Cardiac muscle cell (in vitro differentiated cells and primary cell): ENCODE data around the gene CBX6. TPM values are rescaled to one million over a fixed set of nuclear protein-coding genes. Genes with fewer than 3 reads are reported as not detected.
"Not testable (repeated sequence)": the region's sequence is repeated elsewhere in the genome, so short reads cannot be mapped to it uniquely, and the experiment has no call there.

Experiments used
- DNase-seq, 2 donors: peaks; one replicate each; pipeline versions ENCODE4 v3.0.0 to v3.0.0-alpha.2; 2010 to 2017; ENCODE audit warnings: low read depth in 1 of 2, low spot score in 1 of 2
- H3K27ac ChIP-seq: fragments of 200-600 bp; sonication (generic); 2 replicates; pipeline ENCODE4 v1.5.1; 2016
- H3K27me3 ChIP-seq: fragments of 200-600 bp; sonication (generic); 2 replicates; pipeline ENCODE4 v1.6.0; 2016; ENCODE audit warnings: control low read depth
- H3K36me3 ChIP-seq: fragments of 200-600 bp; sonication (generic); 2 replicates; pipeline ENCODE4 v1.5.1; 2016; ENCODE audit warnings: control low read depth
- H3K4me1 ChIP-seq: fragments of 200-600 bp; sonication (generic); 2 replicates; pipeline ENCODE4 v1.8.1; 2017; ENCODE audit warnings: low read depth, mild to moderate bottlenecking, mixed run types
- H3K4me3 ChIP-seq: fragments of 200-600 bp; sonication (generic); 2 replicates; pipeline ENCODE4 v1.5.1; 2016; ENCODE audit warnings: mild to moderate bottlenecking
- H3K9me3 ChIP-seq: fragments of 200-600 bp; sonication (generic); 2 replicates; pipeline ENCODE4 v1.5.1; 2017; ENCODE audit warnings: low read depth, mild to moderate bottlenecking, control low read depth
- CTCF ChIP-seq: IDR thresholded peaks from 2 replicates; pipeline ENCODE4 v1.5.1; 2012; ENCODE audit warnings: low read depth, mild to moderate bottlenecking, low read length
- polyA plus RNA-seq: library from polyadenylated mRNA; unstranded; fragments of >200 nt; fragmentation: Nextera tagmentation; extraction: Ambion mirVana; gene quantifications from 2 replicates; pipeline ENCODE4 v1.2.1, GENCODE V29; 2016
- total RNA-seq: library from RNA; depleted of rRNA; stranded (reverse); fragments of >200 nt; gene quantifications from 2 replicates; pipeline ENCODE4 v1.2.3, GENCODE V29; 2016

Gene CBX6
- total and polyA plus RNA-seq, 2 experiments from 2014 or later: 40.9 to 89.9 TPM

- TF ChIP-seq CTCF: no peak
- no peaks in the 10 kb centered on the region for H3K36me3 ChIP-seq
- no peaks in the 10 kb centered on the region for H3K27me3 ChIP-seq
- no peaks in the 10 kb centered on the region for H3K4me1 ChIP-seq
- no peaks in the 10 kb centered on the region for H3K9me3 ChIP-seq
- no peak overlapping the region for H3K27ac ChIP-seq
- no peak overlapping the region for H3K4me3 ChIP-seq
- DNase-seq: no peak
Measured at GRCh38 chr22:38859581-38860282, 12.3 kb downstream of the CBX6 start.

GRCh38 chr22:38858492-38858891 is 13.5 kb downstream of the CBX6 start:
- H3K4me3 ChIP-seq: no peak overlapping the region
- H3K4me1 ChIP-seq: no peaks in the 10 kb centered on the region
- no peaks in the 10 kb centered on the region for H3K9me3 ChIP-seq
- no peaks in the 10 kb centered on the region for H3K27me3 ChIP-seq
- no peak overlapping the region for H3K27ac ChIP-seq
- no peaks in the 10 kb centered on the region for H3K36me3 ChIP-seq
- no peak for TF ChIP-seq CTCF
- no peak for DNase-seq

- not testable (repeated sequence) for H3K27ac ChIP-seq, H3K9me3 ChIP-seq, H3K4me1 ChIP-seq, H3K36me3 ChIP-seq, H3K4me3 ChIP-seq, H3K27me3 ChIP-seq, DNase-seq
Measured at GRCh38 chr22:38854476-38854875, 17.5 kb downstream of the CBX6 start.

- H3K27ac ChIP-seq: not testable (repeated sequence)
Measured at GRCh38 chr22:38853883-38854282, 18.1 kb downstream of the CBX6 start.

GRCh38 chr22:38853196-38853651 is 18.8 kb downstream of the CBX6 start:
- Histone ChIP-seq H3K27ac (no peak overlapping the region), H3K4me1 (no peaks in the 10 kb centered on the region), H3K27me3 (peaks cover 5% of the 10 kb centered on the region), H3K4me3 (no peak overlapping the region), H3K36me3 (no peaks in the 10 kb centered on the region), H3K9me3 (no peaks in the 10 kb centered on the region)
- DNase-seq: no peak
- TF ChIP-seq CTCF: no peak

More at GRCh38 chr22:38853883-38854282, 18.1 kb downstream of the CBX6 start:
- H3K4me1 ChIP-seq, H3K4me3 ChIP-seq, H3K9me3 ChIP-seq, DNase-seq, H3K27me3 ChIP-seq, H3K36me3 ChIP-seq: not testable (repeated sequence)

- DNase-seq: no peak
- Histone ChIP-seq H3K4me3 (no peak overlapping the region), H3K4me1 (no peaks in the 10 kb centered on the region), H3K9me3 (no peaks in the 10 kb centered on the region), H3K36me3 (no peaks in the 10 kb centered on the region), H3K27ac (no peak overlapping the region), H3K27me3 (peaks cover 5% of the 10 kb centered on the region)
- no peak for TF ChIP-seq CTCF
Measured at GRCh38 chr22:38852522-38852921, 19.5 kb downstream of the CBX6 start.
